ENCODE data around the gene AQP2.

GRCh38 chr12:49971141-49971540 is 20.6 kb downstream of the AQP2 start:
- no peak for TF ChIP-seq CTCF (IDR thresholded peaks at IDR 0.05)
- TF ChIP-seq POLR2A (IDR thresholded peaks at IDR 0.05) = no peak
- no peak for TF ChIP-seq POLR2AphosphoS5 (IDR thresholded peaks at IDR 0.05)

All from gastroesophageal sphincter (tissue), 3 donors.